ENCODE measurements around the gene GPR4.
"Not testable (repeated sequence)": the region's sequence is repeated elsewhere in the genome, so short reads cannot be mapped to it uniquely, and the experiment has no call there.

The GPR4 gene

DNA sequence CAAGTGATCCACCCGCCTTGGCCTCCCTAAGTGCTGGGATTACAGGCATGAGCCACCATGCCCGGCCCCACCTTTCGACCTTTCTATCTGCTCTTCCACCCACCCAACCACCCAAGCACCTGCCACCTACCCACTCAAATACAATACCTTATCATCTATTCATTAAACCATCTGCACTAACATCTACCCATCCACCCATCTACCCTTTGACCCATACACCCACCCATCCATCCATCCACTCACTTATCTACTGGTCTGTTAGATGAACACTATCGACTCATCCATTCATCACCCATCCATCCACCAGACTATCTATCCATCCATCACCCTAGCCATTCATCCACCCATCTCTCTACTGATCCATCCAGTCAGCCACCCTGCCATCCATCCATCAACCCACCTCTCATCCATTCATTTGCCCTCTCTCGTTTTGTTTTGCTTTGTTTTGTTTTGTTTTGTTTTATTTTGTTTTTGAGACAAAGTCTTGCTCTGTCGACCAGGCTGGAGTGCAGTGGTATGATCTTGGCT, 20.0 kb upstream of the GPR4 start:
- DNase-seq, result no peak

DNA sequence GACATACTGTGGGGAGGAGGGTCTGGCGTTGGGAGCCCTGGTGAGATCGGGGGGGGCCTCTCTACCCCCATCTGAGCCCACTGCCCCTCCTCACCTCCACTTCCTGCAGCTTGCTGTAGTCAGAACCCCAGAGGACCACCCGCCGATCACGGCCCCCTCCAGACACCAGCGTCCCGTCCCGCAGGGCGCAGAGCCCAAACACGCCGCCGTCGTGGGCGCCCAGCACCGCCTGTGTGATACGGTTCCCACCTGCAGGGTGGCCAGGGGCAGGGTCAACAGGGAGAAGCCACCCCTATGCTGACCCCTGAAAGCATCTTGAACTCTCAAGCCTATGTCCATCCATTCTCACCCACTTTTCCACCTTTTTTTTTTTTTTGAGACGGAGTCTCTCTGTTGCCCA, 19.4 kb upstream of the GPR4 start:
- DNase-seq, result no peak

DNA sequence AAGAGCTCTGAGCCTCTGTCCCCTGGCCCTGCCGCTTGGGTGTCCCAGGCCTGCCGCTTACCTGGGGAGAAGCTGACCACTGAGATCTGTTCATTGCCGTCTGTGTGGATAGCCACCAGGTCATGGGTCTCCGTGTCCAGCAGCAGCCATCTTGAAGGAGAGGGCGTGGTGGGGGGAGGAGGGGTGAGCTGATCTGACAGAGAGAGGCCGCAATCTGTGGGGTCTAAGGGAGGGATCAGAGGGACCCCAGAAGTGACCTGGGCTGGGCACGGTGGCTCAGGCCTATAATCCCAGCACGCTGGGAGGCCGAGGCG, 14.6 kb upstream of the GPR4 start:
- DNase-seq, result no peak

DNA sequence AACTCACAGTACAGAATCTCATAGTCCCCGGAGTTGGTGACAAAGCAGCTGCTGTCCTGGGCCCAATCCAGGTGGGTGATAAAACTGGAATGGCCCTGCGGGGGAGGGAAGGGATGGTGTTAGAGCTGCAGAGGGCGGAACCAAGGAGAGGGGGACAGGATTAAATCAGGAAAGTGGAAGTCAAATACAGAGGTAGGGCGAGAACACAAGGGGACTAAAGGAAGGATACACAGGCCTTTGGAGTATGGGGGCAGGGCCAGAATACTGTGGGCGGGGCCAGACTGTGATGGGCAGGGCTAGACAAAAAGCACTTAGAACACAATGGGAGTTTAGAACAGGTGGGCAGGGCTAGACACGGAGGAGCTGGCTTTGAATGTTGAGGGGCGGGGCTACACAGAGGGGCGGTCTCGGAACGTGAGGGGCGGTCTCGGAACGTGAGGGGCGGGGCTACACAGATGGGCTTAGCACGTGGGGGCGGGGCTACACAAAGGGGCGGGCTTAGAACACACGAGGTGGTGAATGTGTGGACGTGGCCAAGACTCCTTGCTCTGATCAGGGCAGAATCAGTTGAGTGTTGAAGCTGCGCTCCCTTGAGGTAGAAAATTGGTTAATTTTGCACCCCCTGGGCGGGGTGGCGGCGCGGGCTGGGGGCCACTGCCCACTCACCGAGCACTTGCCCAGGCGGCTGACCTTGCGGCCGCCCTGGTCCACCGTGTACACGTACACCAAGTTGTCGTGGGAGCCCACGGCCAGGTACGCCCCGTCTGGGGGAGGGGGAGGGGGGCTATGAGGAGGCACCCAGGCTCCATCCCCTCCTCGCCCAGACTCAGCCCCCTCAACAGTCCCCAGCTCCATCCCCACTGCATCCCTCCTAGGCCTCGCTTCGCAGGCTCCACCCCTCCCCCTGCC, 14.0 kb upstream of the GPR4 start:
- peak in 1 of 2 donors; percentile 55 for DNase-seq

DNA sequence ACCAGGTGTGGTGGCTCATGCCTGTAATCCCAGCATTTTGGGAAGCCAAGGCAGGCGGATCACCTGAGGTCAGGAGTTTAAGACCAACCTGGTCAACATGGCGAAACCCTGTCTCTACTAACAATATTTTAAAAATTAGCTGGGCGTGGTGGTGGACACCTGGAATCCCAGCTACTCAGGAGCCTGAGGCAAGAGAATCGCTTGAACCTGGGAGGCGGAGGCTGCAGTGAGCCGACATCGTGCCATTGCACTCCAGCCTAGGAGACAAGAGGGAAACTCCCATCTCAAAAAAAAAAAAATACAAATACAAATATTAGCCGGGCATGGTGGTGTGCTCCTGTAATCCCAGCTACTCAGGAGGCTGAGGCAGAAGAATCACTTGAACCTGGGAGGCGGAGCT, 13.0 kb upstream of the GPR4 start:
- DNase-seq, result not testable (repeated sequence)

DNA sequence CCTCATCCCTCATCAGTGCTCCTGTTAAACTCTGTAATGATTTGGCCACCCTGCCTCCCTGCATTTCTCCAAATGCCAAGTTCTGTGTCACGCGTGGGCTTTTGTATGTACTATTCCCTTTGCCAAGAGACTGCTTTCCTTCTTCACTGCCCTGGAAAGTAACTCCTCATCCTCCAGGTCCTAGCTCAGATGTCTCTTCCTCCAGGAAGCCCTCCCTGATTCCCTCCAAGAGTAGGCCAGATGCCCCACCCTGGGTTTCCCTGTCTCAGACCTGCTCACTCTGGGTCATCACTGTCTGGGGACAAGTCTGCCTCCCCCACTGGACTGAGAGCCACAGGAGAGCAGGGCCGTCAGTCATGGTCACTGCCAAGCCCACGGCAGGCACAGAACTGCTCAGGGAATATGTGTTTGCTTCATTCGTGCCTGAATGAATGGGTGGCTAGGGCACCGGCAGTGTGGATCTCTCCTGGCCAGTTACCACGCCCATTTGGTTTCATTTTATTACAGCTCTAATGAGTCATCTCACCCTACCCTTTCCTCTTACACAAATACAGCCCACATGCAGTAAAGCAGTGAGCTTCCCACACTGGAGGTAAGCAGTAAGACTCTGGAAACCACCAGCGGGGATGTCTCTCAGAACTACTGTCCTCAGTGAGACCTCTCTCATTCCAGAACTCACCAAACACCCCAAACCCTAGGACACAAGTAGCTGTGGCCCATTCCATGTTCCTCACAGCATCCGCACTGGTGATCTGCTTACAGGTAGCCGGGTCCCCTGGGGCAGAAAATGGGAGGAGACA, 12.1 kb upstream of the GPR4 start:
- DNase-seq, result peak; percentile 86 to 88

DNA sequence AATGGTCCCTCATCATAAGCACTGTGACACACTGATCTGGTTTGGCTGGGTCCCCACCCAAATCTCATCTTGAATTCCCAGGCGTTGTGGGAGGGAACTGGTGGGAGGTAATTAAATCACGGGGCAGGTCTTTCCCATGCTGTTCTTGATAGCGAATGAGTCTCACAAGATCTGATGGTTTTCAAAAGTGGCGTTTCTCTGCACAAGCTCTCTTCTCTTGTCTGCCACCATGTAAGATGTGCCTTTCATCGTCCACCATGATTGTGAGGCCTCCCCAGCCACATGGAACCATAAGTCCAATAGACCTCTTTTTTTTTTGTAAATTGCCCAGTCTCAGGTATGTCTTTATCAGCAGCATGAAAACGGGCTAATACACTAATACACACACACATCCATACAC, 6.9 kb upstream of the GPR4 start:
- DNase-seq, result no peak

DNA sequence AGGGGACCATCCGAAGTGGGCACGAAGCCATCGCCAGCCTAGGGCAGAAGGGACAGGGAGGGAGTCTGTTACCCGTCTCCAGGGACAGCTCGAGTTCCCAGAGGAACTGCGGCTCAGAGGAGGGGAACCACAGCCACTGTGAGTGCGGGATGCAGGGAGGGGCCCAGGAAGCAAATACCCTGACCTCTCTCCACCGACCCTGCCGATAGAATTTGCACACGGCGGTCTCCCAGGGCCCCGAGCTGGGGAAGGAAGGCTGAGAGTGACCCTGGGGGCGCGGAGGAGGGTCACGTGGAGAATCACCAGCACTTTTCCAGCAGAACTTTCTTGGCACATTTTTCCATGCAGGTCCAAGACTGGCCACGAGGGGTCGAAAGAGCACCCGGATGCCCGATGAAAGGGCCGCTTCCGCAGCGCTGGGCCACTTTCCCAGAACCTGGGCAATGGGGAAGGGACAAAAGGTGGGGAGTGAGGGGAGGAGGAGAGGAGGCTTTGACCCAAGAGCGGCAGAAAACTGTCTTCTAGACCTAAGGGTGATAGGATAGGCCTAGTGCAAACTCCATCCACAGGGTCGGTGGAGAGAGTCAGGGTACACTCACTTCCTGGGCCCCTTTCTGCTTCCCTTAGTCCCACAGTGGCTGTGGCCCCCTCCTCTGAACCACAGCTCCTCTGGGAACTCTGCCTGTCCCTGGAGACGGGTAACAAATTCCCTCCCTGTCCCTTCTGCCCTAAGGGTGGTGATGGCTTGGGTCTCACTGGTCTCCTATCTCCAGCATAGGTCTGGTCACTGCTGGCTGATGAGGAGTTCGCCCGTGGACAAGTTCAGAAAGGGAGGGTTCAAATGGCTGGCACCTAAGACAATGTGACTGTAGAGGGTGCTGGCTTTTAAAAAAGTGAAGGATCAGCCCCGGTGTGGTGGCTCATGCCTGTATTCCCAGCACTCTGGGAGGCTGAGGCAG, 5.3 kb upstream of the GPR4 start:
- DNase-seq, result peak; percentile 33 to 57

DNA sequence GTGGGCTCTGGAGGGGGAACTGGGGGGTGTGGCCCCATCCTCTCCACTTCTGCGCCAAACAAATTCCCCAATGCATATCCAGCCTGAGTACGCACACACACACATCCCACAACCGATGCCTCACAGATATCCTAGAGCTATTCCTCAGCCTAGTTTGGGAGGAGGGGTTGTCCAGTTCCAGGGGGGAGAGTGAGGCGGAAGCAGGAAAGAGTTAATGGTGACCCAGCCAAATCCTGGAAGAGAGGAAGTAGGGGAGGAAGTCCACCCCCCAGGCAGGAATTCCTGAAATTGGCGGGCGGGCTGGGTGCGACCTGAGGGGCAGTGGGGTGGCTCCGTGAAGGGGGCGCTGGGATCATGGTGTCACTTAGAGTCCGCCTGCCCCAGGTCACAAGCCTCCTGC, 897 bp downstream of the GPR4 start:
- DNase-seq, result no peak

DNA sequence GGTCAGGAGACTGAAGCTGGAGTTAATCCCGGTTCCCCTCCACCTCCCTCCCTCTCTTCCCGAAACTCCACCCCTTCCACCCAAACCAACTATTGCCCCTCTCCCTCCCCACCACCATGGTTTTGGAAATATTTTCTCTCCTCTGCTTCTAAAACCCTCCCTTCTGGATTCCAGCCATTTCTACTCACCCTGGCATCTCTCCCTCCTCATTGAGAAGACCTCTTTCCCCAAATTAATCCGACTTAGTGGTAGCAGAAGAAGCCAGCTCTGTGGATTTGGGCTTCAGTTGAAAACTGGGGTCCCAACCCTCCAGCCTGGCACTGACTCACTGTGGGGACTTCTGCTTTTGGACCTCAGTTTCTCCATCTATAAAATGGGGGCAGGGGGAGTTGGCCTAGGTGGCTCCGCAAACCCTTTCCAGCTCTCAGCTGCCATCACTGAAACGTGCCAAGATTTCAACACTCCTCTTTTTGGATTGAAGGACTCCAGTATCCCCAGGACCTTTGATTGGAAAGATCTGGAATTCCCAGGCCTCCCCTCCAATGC, 1.6 kb downstream of the GPR4 start:
- DNase-seq, result no peak

DNA sequence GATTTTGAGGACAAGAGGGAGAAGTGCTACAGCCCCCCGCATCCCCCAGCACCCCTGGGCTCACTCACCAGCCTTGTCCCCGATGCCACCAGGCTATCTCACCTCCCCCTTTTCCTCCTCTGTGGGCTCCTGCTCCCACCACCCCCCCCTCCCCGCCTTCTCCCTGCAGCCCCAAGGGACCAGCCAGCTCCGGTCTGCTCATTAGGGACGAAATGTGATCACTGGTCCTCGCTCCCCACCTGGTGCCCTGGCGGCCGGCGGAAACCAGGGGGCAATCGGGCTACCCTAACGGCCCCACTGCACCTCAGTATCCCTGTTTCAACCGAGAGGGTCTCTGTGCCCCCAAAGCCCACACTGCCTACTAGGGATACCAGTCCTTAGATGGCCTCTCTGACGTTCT, 2.7 kb downstream of the GPR4 start:
- no peak for DNase-seq

DNA sequence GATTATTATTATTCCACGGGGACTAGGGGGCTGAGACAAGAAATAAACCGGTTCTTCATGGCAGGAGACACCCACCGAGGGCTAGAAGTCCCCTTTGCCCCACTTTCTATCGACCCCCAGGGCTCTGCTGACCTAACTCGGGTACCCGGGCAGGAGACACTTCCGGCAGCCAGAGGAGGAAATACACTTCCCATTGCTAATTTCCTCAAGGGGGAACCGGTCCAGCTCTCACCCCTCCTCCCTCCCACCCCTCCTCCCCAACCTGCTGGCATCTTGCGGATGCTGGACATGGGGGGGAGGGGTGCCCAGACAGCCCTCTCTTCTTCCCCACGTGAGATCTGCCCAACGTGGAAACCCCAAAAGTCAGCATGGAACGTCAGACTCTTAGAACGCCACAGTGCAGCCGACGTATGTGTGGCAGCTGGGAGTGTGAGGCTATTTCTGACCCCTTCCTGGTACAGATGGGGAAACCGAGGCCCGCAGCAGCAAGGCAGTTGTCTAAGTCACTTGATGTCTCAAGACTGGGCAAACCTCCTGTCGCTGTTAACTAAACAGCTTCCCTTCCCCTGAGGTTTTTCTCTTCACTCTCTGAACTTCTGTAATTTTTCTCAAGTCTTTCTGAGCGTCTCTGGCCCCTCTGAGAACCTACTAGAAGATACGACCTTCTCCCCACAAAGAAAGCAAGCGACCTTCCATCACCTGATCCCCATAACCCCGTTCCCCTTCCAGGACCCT, 3.6 kb downstream of the GPR4 start:
- DNase-seq, result peak; percentile 22 to 38

DNA sequence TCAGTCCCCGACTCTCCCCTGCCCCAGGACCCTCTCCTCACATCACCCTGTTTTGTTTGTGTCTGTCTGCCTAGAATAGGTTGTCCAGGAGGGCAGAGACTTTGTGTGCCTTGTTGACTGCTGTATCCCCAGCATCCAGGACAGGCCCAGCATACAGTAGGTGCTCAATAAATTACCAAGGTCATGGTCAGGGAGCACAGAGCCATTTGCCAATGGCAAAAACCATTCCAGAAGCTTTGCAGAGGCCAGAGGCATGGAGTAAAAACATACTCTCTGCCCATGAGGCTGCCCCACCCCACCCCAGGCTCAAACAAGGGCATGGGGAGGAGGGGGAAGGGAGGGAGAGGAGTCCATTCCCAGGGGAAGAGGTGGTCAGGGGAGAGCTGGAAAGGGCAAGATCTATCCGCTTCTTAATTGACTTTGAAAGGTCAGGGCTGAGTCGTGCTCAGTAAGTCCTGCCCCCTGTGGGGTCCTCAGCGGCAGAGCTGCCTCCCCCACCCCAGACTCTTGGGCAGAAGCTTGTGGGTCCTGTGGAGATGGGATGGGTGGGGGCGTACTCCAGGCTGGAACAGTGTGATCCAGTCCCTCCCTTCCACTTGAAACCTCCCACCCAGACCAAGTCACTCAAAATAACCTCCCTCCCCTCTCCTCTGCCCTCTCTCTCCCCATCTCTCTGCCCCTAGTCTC, 4.4 kb downstream of the GPR4 start:
- DNase-seq, result no peak

DNA sequence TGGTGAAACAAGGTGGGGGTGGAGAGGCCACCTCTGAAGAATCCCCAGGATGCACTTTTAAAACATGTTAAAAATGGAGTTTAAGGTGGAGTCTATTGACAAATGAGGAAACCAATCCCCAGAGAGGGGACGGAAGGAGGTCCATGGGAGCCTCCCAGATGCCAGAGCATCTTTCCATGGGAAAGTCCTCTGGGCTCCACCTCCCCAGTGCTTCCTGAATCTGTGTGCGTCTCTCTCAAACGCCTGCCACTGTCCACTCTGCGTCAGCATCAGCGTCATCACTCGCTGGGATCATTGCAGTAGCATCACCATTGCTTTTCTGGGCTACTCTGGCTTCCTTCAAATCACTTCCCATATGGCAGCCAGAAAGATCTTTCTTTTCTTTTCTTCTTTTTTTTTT, 6.2 kb downstream of the GPR4 start:
- DNase-seq, result no peak

DNA sequence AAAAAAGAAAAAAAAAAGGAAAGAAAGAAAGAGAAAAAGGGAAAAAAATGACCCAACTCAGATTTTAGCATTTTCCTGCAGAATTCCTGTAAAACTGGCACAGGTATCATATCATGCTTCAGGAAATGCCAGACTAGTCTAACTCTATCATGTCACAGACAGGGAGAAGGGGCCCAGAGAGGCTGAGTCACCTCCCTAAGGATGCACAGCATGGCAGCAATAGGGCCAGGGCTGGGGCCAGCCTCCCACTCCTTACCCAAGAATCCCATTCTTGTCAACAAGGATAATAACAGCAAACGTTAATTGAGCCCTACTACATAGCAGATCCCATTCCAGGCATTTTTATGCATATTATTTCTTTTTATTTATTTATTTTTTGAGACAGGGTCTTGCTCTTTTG, 8.5 kb downstream of the GPR4 start:
- DNase-seq, result no peak

DNA sequence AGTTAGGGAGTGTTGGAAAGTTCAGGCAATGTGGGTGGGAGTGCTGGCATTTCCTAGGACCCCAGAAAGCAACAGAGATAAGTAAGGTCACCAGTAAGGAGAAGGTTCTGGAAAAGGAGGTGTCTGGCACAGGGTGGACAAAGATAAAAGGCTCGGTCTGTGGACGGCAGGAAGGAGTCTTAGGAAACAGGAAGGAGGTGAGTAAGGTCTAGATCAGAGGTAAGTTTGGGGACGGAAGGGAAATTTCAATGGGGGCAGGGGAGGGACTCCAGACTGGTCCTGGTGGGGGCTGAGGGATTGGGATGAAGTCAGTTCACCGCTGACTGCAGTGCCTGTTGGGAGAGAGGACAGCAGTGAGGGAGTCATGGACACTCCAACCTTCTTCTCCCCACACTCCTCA, 9.6 kb downstream of the GPR4 start:
- DNase-seq, result no peak

DNA sequence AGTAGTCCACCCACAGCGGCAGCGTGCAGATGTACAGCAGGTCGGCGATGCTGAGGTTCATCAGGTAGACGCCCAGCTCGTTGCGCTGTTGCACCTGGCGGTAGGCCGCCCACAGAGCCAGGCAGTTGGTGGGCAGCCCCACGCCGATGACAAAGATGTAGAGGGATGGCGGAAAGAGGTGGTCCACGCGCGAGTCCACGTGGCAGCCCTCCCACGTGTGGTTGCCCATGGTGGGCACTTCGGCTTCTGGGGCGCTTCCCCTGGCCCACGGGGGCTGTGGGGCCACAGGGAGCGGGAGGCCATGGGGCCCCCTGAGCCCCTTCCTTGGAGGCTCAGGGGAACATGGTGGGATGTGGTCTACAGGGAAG, 10.4 kb downstream of the GPR4 start:
- DNase-seq, result no peak

DNA sequence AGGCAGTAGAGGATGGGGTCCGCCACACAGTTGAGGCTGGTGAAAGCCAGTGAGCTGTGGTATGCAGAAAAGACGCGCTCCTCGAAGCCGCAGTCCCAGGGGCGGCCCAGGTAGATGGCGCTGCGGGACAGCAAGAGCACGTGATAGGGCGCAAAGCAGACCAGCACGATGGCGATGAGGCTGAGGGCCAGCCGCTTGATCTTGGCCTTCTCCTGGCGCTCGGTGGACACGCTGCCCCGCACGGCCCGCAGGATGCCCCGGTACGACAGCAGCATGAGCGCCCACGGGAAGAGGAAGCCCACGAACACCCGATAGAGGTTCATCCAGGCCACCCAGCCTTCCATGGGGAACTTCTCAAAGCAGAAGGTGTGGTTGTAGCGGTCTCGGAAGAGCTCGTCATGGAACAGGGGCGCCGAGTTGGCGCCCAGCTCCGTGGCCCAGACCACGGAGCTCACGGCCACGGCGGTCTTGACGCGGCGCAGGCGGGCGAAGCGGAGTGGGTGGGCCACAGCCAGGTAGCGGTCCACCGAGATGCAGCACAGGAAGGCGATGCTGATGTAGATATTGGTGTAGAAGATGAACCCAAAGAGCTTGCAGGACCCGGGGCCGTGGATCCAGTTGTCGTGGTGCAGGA, 10.9 kb downstream of the GPR4 start:
- DNase-seq, result no peak

DNA sequence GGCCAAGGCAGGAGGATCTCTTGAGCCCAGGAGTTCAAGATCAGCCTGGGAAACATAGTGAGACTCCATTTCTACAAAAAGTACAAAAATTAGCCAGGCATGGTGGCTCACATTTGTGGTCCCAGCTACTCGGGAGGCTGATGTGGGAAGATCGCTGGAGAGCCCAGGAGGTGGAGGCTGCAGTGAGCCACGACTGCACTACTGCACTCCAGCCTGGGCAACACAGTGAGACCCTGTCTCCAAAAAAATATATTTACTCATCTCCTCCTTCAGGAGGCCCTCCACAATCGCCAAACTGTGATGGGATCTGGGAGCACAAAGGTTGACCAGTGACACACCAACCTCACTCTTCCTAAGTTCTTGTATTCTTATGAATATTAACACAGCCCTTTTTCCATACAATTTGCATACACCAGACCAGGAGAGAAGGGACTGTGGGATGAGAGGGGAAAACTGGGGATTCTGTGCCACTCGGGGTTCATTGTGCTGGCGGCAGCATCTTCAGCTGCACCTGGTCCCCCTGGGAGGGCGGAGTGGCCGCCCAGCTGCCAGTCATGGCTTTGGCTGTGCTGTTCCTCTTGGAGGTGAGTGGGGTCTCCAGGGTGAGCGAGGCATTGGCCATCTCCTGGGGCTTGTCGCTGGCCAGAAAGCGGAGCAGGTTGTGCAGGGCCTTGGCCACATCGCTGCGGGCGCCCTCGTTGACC, 11.6 kb downstream of the GPR4 start:
- DNase-seq, result no peak

DNA sequence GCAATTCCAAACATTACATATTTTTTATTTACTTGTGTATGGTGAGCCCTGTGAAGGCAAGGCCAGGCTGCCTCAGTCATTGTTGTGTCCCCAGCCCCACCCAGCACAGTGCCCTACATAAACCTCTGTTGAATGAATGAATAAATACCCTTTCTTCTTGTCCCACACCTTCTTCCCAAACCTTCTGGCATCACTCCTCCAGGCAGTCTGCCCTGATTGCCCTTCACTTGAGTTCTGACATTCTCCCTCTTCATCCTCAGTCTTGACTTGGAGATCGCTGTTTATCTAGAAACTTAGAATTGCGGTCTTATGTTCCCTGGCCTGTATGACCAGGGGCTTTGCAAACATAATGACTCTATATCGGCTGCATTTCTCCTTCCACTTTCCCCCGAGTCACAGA, 12.2 kb downstream of the GPR4 start:
- DNase-seq, result no peak

Measured in inflammatory macrophage (primary cell).